Stimulated activated naive CD4-positive, alpha-beta T cell (primary cell): ENCODE results near the gene HEYL.
A peak's percentile ranks its signal among the peaks of the same experiment; 100 is the strongest.
"Not testable (repeated sequence)": the region's sequence is repeated elsewhere in the genome, so short reads cannot be mapped to it uniquely, and the experiment has no call there.

Source experiments
- DNase-seq, 6 experiments: peaks; one replicate each; lab custom pipeline; 2025; lab: John Stamatoyannopoulos, UW

Gene HEYL

DNA sequence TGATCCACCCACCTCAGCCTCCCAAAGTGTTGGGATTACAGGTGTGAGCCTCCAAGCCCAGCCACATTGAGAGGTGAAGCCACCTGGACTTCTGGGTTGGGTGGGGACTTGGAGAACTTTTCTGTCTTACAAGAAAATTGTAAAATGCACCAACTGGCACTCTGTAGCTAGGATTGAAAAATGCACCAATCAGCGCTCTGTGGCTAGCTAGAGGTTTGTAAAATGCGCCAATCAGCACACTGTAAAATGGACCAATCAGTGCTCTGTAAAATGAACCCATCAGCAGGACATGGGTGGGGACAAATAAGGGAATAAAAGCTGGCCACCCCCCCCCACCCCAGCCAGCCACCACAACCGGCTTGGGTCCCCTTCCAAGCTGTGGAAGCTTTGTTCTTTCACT is 35.8 kb downstream of the HEYL start:
- DNase-seq: not testable (repeated sequence)

DNA sequence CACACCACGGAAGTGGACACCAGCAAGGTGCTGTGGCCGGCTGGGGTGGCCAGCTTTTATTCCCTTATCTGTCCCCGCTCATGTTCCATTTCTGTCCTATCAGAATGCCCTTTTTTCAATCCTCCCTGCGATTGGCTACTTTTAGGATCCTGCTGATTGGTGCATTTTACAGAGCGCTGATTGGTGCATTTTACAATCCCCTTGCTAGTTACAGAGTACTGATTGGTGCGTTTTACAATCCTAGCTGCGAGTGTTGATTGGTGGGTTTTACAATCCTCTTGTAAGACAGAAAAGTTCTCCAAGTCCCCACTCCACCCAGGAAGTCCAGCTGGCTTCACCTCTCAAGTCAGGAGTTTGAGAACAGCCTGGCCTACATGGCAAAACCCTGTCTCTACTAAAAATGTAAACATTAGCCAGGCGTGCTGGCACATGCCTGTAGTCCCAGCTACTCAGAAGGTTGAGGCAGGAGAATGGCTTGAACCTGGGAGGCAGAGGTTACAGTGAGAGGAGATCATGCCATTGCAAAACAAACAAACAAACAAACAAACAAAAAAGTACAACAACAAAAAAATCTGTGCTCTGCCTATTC is 37.7 kb downstream of the HEYL start:
- not testable (repeated sequence) for DNase-seq

DNA sequence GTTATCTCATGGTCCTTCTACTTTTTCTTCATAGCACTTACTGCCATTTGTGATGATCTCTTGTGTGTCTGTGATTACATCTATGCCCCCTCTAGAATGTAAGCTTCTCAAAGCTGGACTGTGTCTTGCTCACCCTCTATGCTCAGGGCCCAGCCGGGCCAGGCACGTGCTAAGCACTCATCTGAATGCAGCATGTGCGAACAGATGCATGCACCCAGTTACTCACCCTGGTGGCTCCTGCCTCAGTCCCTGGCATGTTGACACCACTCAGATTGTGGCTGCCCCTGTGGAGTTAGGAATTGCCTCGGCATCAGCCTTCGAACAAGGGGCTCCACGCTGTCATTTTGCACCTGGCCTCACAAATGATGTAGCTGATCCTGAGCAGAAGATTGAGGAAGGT is 43.3 kb downstream of the HEYL start:
- DNase-seq: no peak

DNA sequence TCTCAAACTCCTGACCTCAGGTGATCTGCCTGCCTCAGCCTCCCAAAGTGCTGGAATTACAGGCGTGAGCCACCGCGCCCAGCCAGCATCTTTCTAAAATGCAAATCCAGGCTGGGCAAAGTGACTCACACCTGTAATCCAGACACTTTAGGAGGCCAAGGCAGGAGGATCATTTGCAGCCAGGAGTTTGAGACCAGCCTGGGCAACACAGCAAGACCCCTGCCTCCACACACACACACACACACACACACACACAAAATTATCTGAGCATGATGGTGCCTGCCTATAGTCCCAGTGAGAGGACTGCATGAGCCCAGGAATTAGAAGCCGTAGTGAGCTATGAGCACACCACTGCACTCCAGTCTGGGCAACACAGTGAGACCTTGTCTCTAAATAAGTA is 46.1 kb downstream of the HEYL start:
- no peak for DNase-seq

DNA sequence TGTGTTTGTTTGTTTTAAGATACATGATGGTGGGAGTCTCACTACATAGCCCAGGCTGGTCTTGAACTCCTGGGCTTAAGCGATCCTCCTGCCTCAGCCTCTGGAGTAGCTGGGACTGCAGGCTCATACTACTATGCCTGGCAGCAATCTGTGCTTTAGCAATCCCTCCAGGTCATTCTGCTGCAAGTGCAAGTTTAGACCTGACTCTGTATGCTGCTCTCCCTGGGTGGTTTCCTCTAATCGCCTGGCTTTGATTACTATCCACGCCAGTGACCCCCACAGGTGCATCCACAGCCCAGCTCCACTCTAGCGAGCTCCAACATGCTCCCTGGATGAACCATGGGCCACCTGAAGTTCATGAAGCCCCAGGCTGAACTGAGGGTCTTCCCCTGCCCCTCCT is 47.4 kb downstream of the HEYL start:
- DNase-seq: no peak

DNA sequence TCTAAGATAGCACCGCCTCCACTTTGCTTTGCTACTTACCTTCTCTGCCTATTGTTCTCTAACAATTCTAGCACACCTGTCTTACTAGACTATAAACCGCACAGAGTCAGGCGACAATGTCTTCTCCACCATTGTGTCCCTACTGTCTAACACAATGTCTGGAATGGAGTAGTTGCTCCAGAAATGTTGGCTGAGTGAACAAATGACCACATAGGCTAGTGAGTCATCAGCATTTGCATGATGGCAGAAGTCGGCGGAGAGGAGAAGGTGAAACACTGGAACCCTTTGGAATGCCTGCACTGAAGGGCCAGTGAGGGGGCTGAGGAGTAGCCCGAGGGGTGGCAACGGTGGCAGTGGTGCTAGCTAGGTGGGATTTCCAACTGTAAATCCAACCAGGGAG is 48.9 kb downstream of the HEYL start:
- DNase-seq: no peak

DNA sequence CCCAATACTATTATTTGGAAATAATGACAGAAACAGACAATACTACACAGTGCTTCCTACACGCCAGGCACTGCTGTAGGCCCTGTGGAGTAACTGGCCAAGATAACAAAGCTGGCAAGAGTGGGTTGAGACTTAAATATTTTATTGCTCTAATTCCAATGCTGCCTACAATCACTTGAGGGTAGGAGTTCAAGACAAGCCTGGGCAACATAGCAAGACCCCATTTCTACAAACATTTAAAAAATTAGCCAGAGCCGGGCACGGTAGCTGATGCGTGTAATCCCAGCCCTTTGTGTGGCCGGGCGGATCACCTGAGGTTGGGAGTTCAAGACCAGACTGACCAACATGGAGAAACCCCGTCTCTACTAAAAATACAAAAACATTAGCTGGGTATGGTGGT is 53.5 kb downstream of the HEYL start:
- DNase-seq: no peak

DNA sequence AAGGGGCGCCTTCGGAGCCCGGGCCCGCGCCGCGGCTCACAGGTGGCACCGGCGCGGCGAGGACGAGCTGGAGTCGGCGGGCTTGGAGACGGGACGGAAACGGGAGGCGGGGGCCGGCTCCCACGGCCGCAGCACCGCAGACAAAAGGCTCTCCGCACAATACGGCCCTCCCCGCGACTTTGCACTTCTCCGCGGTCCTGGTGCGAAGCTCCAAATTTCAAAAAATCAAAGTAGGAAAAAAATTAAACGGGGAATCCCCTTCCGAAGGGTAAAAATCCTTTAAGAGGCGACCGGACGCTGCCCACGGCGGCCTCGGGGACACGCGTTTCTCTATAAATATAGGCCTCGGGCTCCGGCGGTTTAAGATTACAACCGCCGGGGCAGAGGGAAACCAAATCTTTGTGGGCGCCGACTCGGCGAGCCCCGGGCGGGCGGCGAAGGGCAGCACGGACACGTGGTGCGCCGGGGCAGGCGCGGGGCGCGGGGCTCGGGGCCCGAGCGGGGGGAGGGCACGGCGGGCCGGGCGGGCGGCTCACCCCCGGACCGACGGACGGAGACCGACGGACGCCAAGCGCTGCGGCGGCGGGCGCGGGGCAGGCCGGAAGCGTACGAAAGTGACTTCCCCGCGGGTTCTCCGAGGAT is 63.3 kb downstream of the HEYL start:
- DNase-seq: peak in 5 of 6 experiments; percentile 14 to 61 (median 40)

DNA sequence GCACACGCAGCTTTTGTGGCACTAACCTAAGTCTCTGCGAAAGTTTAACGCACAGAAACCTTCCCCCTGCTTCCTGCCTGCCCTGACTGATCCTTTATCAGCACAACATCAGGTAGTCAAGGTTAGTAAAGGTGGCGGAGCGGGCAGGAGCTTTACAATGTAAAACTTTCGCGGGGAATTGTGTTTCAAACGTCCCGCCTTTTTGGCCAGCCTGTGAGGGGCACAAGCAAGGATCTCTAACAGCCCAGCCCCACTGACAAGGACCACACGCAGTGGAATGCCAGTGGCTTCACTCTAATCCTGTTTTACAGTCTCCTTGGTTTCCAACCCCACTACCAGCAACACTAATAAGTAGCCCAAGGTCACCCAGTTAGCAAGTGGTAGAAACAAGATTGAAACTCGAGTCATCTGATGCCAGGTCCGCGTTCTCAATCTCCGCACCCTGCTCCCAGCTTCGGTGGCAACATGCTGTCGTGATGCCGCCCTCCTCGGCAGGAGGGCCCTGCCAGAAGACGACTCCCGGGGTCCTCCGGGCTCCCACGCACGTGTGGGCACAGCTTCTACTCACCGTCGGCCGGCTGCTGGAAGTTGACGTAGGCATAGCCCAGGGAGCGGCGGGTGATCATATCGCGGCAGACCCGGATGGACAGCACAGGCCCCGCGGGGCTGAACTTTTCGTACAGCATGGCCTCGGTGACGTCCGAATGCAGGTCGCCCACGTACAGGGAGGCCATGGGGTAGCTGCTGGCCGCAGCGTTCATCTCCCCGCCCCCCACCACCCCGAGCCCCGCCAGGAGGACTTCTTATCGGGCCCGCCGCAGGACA is 64.0 kb downstream of the HEYL start:
- DNase-seq: peak; percentile 22 to 70 (median 50)

DNA sequence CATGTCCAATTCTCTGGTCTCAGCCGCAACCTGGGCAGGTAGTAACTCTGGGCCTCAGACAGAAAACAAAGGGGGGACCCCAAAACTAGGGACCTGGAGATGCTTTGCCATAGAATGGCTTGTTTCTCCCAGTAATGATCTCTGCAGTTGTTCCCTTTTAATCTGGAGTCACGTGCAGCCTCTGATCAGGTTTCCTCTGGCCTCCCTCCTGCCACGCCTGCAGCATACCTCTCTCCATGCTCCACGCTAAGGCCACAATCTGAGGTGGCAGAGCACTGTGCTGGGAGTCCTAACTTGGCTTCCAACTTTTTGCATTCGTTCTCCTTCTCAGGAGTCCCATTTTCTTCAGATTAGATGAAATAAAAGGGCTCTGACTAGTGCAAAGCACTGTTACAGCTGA is 64.8 kb downstream of the HEYL start:
- no peak for DNase-seq
